Esophagus muscularis mucosa (tissue), 3 donors: ENCODE data around the gene CTTNBP2NL.

ENCODE experiments used
- POLR2A ChIP-seq: fragments of 450-650 bp; IDR thresholded peaks from one replicate; pipeline ENCODE4 v1.6.1; 2017; ENCODE audit warnings: antibody characterized with exemption, moderate library complexity, mild to moderate bottlenecking, low read depth
- TF ChIP-seq, protein P1 (sequence below), 3 experiments: fragments of 200-600 bp in 2 of 3; fragments of 450-650 bp in 1 of 3; sonication (generic) in 2 of 3; IDR thresholded peaks; one replicate each; pipeline ENCODE4 v1.5.1; 2017 to 2019; ENCODE audit warnings: antibody characterized with exemption in 3 of 3, mild to moderate bottlenecking in 2 of 3, moderate library complexity in 1 of 3

DNA sequence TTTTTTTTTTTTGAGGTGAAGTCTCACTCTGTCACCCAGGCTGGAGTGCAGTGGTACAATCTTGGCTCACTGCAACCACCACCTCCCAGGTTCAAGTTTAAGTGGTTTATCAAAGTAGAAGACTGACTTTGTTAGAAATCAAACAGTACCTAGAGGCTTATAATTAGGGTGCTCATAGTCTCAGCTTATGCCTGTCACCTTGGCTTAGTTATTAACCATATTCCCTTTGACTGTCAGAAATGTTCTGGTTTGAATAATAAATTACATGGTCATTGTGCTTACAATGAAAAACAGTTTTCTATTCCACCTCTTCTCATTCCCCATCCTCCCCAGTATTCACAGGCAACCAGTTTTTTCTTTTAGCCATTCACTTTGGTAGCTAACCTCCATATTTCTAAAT, 54.8 kb downstream of the CTTNBP2NL start:
- TF ChIP-seq POLR2A: no peak
- TF ChIP-seq, protein P1, sequence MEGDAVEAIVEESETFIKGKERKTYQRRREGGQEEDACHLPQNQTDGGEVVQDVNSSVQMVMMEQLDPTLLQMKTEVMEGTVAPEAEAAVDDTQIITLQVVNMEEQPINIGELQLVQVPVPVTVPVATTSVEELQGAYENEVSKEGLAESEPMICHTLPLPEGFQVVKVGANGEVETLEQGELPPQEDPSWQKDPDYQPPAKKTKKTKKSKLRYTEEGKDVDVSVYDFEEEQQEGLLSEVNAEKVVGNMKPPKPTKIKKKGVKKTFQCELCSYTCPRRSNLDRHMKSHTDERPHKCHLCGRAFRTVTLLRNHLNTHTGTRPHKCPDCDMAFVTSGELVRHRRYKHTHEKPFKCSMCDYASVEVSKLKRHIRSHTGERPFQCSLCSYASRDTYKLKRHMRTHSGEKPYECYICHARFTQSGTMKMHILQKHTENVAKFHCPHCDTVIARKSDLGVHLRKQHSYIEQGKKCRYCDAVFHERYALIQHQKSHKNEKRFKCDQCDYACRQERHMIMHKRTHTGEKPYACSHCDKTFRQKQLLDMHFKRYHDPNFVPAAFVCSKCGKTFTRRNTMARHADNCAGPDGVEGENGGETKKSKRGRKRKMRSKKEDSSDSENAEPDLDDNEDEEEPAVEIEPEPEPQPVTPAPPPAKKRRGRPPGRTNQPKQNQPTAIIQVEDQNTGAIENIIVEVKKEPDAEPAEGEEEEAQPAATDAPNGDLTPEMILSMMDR (IDR thresholded peaks at IDR 0.05): no peak
